Measurements from ENCODE around the gene AKAP13.
"Not testable (repeated sequence)": the region's sequence is repeated elsewhere in the genome, so short reads cannot be mapped to it uniquely, and the experiment has no call there.

Gene AKAP13

DNA sequence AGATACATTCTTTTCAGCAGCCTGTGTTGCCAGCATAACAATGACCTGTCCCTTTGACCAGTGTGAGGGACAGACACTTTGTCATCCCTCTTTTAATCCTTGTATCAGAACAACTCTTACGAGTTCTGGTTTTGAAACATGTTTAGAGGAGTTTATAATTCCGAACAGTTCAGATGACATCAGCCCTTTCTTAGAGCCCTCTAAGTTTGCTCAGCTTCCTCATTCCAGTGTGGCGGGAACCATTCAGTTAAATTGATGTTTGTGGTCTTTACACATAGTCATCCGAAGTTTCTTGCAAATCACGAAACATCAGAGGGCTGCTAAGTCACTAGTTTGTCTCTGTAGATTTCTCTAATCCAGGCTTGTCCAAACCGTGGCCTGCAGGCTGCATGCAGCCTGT lies 102.5 kb downstream of the AKAP13 start:
- no peak for DNase-seq

GRCh38 chr15:85483955-85484354 lies 103.6 kb downstream of the AKAP13 start:
- not testable (repeated sequence) for DNase-seq

DNA sequence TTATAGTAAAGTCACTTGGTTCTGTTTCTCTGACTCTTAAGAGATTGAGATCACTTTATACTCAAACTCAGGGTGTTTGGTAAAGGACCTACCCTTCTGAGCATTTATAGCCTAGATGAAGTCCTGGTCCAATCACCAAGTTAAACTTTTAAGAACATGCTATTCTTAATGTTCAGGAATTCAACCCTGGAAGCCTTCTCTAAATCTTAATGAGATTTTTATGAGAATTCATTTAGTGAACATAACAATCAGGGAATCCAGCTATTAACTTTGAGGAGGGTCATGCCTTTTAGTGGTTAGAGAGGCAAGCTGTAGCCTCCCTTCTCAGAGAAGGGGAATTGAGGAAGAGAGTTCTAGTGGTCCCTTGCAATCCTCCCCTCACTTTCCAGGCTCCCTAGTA lies 104.5 kb downstream of the AKAP13 start:
- DNase-seq: not testable (repeated sequence)

GRCh38 chr15:85485956-85486567 lies 105.7 kb downstream of the AKAP13 start:
- DNase-seq: peak; percentile 72

- not testable (repeated sequence) for DNase-seq
These were observed 107.4 kb downstream of the AKAP13 start for GRCh38 chr15:85487796-85488195.

DNA sequence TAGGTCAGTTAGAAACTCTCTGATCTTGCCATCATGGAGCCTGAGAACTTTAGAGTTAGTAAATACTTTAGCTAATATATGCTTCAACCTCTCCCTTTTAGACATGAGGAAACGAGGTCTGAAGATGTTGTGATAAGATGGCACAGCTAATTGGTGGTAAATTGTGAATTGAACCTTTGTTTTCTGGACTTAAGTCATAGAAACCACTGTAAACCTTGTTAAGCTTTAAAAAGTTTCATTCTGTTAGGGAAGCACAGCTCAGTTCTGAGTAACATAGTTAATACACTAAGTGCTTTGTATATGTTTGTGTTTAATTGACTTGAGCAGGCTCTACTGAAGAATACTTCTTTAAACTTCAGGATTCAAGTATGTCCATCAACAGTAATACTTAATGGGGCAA lies 108.6 kb downstream of the AKAP13 start:
- no peak for DNase-seq

DNA sequence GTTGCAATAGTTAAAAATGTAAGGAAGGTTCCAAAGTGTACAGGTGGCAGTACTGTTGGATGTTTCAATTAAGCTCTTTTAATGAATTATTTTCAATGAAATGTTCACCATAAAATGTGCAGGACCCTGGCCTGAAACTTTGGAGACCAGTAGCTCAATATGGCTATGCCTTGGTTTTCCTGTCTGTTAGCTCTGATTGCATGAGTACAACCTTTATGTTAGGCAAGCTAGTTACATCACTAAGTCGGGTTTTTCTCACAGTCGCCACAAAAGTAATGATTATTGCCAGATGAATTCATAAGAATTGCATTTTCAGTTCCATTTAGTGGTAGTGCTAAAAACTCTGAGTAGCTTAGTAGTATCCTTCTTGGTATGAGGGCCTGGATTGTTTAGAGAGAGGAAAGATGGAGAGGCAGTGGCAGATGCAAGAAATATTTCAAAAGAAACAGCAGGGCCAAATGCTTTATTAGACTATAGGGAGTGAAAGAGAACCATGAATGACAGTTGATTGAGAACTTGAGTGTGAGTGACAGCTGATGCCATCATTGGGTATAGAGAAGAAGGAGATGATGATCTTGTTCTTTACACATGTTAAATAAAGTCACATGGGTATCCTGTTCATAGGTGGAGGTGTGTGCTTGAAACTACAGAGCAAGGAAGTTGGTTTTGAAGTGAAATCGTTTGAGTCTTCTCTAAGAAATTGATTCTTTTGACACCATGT lies 109.5 kb downstream of the AKAP13 start:
- no peak for DNase-seq

- no peak for DNase-seq
These were observed 110.5 kb downstream of the AKAP13 start for GRCh38 chr15:85490856-85491255.

DNA sequence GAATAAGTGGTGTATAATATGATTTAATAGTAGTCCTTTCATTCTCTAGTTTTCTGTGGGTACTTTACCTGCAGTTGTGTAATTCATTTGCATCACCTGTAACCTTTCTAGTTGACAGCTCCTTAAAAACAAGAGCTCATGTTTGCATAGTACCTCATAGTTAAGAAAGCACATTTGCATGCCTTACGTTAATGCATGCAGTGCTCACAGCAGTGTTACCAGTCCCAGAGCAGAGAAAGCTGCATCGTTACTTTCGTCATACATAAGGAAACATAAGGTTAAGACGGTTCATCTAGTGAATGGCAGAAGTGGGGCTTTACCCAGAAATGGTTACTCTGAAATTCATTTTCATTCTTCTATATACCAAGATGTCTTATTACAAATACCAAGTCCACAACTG lies 111.3 kb downstream of the AKAP13 start:
- no peak for DNase-seq

DNA sequence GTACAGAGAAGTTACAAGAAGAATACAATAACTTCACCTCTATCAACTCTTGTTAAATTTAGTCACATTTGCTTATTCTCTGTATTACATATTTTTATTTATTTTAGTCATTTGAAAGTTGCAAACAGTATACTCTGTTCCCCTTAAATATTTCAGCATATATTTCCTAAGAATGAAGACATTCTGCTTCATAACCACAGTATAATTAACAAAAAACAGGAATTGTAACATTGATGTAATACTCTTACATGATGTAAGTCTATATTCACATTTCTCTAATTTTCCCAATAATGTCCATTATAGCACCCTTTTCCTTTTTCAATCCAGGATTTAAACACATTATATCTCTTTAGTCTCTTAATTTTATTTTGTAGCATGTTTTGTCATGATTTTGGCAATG lies 112.0 kb downstream of the AKAP13 start:
- DNase-seq: no peak

DNA sequence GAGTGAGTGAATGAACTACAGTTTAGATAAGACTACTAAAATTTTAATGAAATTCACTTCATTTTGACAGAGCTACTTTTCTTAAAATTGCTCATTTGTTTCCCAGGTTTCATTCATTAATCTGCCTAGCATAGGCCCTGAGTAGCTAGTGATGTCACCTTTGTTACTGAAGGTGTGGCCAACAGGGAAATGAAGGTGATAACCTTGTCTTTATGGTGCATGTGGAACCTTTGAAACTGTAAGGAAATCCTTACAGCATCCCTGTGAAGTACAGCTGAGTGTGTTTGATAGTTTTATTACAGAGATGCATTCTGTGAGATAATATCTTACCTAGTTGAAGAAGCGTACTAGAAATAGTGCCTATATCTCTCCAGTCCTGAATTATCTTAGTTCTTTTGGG lies 112.9 kb downstream of the AKAP13 start:
- DNase-seq: no peak

- DNase-seq: no peak
These were observed 113.8 kb downstream of the AKAP13 start for GRCh38 chr15:85494048-85494777.

DNA sequence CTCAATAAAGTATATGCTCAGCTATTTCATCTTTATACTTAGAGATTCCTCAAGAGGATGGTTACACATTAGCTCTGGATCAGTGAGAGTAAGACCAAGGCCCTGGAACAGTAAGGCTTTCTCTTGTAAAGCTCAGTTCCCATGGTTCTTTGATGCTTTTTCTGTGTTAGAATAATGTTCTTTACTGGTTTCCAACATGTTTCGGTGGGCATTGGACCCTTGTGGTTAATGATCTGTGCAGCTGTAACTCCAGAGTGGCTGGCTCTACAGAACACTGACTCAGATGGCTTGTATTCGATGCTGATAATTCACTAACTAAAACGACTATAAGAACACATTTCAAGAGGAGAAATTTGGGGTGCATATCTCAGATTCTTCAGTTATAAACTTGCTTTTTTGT lies 114.7 kb downstream of the AKAP13 start:
- no peak for DNase-seq

DNA sequence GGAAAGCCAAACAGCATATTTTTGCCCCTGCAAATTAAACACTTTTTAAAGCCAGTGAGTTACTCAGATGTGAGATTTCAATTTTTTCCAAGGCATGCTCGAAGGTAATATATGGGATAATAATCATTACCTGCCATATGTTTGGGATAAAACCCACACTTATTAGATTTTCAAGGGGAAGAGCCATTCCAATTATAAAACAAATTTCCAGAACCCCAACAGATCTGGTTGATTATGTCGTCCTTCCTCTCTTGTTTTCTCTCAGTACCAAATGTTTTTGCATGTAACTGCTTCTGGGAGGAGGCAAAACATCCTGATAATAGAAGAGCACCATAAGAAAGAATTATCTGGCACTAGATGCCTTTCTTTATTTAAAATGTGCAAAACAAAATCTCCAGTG lies 115.1 kb downstream of the AKAP13 start:
- DNase-seq: no peak

- DNase-seq: no peak
These were observed 115.7 kb downstream of the AKAP13 start for GRCh38 chr15:85496151-85496550.

DNA sequence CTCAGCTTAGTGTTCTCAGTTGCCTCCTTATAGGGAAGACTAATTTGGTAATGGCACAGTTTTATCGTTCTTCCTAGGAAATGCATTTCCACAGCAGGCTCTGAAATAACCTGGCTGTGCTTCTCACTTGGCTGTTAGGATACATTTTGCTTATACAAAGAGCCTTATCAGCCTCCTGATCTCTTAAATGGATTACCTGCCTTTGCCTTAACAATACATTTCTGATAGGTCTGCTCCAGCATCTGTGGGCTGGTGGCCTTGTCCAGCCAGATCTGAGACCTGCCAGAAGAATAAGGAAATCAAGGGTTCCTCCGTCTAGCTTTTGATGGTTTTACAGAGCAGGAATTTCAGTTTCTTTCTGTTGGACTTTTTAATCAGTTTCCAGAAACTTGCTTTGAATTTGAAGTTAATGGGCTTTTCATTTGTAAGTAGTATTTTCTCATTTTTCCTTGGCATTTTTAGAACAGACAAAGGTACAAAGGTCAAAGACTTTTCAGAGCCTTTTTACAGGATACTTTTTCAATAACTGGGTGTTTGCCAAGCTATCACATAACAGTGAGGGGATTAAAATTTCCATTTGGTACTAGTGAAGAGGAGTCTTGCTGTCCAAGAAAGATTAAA lies 116.3 kb downstream of the AKAP13 start:
- no peak for DNase-seq

- DNase-seq: peak; percentile 73
These were observed 116.8 kb downstream of the AKAP13 start for GRCh38 chr15:85497172-85497569.

DNA sequence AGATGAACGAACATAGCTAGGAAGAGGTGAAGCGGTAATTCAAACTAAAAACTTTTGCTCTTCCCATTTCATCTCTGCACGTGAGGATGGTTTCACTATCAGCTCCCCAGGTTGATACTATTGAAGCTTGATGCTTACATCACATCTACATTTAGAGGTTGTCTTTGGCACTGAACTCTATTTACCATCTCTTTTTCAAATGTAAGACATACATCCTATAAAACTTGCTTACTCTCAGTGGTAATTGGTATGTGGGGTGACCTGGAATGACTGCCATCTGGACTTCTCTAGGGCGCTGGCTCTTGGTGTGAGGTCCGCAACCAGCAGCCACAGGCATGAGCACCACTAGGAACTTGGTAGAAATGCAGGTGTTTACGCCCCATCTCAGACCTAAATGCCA lies 118.1 kb downstream of the AKAP13 start:
- no peak for DNase-seq

- DNase-seq: peak; percentile 9
These were observed 119.0 kb downstream of the AKAP13 start for GRCh38 chr15:85499371-85499887.

GRCh38 chr15:85500060-85500708 lies 119.8 kb downstream of the AKAP13 start:
- DNase-seq: no peak

DNA sequence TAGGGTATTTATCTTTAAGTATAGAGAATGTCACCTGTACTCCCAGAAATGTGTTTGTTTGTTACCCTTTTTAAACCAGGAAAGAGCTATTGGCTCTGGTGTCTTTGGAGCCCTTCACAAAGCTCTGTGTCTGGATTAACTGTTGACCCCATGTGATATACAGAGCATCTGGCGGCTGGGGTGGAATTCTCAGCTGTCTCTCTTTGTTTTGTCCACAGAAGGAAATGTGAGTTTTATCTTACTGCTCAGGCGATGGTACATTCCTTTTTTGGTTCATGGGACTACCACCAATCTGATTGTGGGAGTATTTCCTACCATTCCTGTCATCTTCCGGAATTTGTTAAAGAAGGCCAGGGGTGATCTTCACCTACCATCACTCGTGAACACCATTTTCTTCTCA lies 120.3 kb downstream of the AKAP13 start:
- DNase-seq: no peak

DNA sequence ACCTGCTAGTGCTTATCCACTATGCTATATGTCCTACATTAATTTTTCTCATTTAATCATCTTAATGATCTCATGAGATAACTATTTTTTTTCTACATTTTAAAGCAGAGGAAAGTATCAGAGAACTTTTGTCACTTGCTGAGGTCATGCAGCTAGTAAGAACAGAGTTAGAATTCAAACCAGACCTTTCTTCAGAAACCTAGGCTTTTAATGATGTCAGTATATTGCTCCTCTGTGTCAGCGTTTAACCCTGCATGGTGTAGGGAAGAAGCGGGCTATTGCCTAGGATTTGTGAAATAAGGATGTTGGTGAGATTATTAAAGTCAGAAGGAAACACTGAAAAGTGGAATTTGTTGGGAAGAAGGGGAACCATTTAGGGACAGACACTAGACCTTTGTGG lies 121.2 kb downstream of the AKAP13 start:
- DNase-seq: no peak

Data from NCI-H1092 treated with DMSO at 0.1 percent for 48 hours (cell line).